HG02623 (cell line): ENCODE data around the gene GNAO1.

Source experiments
- ATAC-seq: cut with Tn5 transposase; IDR thresholded peaks from one replicate; pipeline ENCODE4 v1.9.1; 2021; ENCODE audit warnings: moderate library complexity; ENCODE audit not compliant: unreplicated experiment

The GNAO1 gene

GRCh38 chr16:56234737-56235136 is 43.4 kb downstream of the GNAO1 start:
- ATAC-seq = no peak

GRCh38 chr16:56237451-56237930 is 46.2 kb downstream of the GNAO1 start:
- ATAC-seq = no peak

DNA sequence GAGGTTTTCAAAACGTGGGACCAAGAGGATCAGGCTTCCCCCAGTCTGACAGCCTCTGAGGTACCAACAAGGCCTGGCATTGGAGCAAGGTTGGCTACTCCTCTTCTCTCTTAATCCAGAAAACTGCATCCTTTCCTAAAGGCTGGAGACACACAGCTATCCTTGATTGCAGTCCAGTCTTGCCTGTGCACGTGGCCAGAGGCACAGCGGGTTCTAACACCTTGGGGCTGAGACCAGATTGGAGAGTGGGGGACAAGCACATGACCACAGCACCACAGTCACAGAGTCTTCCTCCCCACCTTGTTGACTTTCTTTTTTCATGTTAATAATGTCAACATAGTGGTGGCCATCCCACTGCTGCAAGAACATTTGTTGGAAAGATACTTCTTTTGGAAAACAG is 46.9 kb downstream of the GNAO1 start:
- no peak for ATAC-seq

GRCh38 chr16:56241596-56241995 is 50.3 kb downstream of the GNAO1 start:
- no peak for ATAC-seq

DNA sequence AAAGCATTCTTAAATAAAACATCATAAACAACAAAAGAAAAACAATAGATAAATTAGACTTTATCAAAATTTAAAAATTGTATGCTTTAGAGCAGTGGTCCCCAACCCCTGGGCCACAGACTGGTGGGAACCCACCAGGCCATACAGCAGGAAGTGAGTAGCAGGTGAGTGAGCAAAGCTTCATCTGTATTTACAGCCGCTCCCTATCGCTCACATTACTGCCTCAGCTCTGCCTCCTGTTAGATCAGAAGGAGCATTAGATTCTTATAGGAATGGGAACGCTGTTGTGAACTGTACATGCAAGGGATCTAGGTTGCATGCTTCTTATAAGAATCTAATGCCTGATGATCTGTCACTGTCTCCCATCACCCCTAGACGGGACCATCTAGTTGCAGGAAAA is 51.5 kb downstream of the GNAO1 start:
- no peak for ATAC-seq

DNA sequence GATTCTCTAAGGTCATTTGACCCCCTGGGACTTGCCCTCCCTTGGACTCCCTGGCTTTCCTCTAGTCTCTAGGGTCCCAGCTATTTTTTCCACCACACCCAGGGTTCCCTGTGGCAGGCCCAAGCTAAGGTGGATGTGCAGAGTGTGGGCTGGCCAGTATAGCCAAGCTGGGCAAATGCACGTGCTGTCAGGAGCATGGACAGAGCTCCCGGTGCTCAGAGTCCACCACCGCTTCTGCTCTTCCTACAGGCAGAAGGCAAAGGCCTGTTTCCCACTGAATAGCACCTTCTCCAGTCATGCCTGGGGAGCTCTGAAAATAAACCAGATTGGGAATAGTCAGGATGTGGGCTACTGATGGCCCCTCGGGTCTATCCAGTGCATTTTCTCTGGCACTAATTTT is 53.3 kb downstream of the GNAO1 start:
- no peak for ATAC-seq

DNA sequence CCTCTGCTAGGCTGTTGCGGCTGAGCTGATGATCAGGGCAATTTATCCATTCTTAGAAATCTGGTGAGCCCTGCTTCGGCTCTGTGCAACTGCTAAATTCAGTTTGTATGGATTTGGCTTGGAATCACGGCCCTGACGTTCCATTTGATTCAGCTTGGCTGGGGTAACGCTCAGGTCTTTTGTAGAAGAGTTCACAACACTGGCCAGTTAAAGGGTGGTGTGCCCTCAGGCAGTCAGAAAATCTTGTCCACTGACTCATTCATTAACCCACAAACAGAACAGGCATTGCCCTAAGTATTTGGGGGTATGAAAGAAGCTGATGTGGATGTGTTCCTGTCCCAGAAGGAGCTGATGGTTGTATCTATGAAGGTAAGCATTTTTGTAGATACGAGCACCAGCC is 53.9 kb downstream of the GNAO1 start:
- no peak for ATAC-seq

DNA sequence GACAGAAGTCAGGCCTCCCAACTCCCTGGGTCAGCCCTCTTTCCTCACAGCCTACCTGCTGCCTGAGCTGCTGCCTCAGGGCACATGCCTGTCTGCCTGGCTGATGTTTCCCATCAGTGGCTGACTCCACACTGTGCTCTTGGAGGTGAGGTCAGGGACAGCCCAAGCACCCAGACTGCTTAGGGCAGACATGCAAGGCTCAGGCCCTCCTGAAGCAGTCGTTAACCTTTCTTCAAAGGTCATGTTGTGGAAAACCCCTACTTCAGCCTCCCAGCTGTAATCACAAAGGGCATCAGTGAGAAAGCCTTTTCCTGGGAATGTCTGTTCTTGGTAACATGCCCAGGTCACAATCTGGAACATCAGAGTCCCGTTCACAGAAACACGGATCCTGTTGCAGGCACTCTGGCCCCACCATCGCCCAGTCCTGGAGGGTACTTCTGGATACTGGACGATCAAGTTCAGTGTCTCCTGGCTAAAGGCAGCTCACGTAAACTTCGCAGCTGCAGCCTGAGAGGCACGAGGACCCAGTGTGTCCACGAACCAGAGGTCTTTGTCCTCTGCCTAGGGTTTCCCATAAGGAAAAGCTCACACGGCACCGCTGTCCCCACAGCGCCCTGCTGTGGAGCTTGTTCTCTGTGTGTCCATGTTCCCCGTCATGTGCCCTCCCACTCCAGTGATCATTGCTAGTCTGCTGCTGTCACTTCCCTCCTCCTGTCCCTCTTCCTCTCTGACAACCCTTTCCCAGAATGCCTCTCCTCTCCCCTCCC is 54.9 kb downstream of the GNAO1 start:
- no peak for ATAC-seq

- ATAC-seq = no peak
Observed at GRCh38 chr16:56247018-56247417, 55.7 kb downstream of the GNAO1 start.

DNA sequence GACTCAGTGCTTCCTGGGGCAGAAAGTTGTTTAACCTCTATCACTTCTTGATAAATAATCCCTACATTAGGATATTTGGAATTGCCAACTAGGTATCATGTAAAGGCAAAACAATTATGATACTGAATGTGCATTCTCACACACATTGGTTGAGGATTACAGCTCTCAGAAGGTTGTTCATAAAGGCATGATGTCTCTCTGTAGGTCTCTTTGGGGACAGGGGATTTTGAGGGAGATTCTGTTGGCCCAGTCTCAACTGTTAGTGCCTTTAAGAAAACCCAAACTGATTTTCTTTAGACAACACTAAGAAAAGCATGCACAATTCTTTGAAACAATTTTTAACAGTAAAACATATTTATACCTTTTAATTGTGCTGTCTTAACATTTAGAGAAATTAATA is 56.5 kb downstream of the GNAO1 start:
- ATAC-seq = no peak

DNA sequence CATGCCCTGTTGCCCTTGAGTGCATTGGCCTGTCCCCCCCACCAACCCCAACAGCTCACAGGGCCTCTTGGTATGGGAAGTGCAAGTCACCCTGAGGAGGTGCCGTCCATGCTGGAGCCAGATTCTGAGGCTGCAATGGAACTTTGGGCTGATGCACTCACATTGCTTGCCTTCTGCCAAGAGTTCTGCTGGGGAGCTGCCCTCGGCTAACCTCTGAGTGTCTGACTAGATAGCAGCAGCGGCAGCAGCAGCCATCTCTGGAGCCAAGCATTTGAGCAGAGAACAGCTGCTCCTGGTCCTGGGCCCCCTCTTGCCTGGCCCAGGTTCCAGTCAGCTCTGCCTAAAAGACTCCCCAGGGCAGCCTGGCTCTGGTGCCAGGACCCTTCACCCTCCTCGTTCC is 61.5 kb downstream of the GNAO1 start:
- no peak for ATAC-seq

- no peak for ATAC-seq
Observed at GRCh38 chr16:56255904-56256303, 64.6 kb downstream of the GNAO1 start.

- ATAC-seq = no peak
Observed at GRCh38 chr16:56257239-56257638, 66.0 kb downstream of the GNAO1 start.

- no peak for ATAC-seq
Observed at GRCh38 chr16:56257666-56258342, 66.5 kb downstream of the GNAO1 start.

- no peak for ATAC-seq
Observed at GRCh38 chr16:56258508-56259424, 67.5 kb downstream of the GNAO1 start.

- ATAC-seq = no peak
Observed at GRCh38 chr16:56259425-56259779, 68.1 kb downstream of the GNAO1 start.

- no peak for ATAC-seq
Observed at GRCh38 chr16:56260378-56261160, 69.3 kb downstream of the GNAO1 start.

DNA sequence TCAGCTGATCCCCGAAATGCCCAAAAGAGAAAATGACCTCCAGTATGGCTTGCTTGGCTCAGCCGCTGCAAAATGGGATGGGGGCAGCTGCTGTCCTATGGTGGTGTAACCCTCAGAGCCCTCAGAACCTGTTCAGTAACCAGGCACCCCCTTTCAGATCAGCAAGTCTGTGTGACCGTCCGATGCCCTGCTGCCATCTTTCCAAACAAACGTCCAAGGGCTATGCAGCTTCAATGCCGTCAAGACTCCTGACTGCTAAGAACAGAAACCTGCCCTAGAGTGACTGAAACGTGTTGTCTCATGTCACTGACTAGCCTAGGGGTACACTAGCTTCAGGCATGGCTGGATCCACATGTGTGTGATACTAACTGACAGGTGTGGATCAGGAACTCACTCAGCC is 70.4 kb downstream of the GNAO1 start:
- ATAC-seq = no peak

DNA sequence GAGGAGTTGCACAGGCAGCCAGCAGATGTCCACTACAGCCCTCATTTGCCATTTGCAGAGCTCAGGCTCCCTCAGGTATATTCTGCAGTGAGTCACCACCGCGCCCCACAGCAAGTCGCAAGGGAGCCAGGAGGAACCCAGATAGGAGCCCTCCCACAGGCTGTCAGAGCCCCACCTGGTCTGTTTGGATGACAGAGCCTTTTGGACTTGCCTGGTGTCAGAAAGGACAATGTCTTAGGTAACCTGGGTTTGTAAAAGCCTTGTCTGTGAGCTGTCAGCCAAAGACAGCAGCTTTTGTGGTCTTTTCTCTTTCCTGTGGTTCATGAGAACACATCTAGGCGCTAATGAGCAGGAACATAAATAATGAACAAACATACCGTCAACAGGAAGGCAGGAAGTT is 70.9 kb downstream of the GNAO1 start:
- no peak for ATAC-seq

DNA sequence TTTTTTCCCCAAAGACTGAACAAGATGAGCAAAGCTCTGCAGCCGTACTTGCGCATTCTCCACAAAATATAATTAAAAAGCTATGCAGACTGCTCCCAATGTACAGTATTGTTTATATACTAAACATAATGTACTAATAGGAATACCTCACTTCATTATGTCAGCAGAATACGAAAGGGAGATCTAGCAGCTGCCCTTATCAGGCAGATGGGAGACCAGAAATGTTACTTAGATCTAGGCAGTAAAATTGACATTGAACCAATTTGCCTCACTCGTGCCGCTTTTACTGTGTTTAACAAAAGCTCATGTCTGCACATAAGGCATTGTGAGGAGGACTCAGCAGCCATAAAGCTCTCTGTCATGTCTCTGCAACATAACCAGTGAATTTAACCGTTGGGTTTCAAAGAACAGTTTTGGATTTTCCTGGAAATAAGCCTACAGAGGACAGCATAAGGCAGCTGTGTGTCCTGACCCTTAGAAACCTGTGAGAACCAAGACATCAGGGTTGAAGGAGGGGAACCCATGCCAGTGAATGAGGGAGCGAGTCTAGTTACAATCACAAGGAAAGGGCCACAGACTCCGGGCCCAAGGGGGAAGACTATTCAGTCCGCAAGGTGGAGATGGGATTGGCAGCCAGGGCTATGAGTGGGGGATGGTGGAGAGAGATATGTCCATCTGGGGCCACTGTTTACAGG is 71.4 kb downstream of the GNAO1 start:
- ATAC-seq = no peak
